Fibroblast of mammary gland (primary cell): Measurements from ENCODE around the gene SRGAP1.
"Not testable (repeated sequence)": the region's sequence is repeated elsewhere in the genome, so short reads cannot be mapped to it uniquely, and the experiment has no call there.

Experiments
- DNase-seq: peaks from one replicate; pipeline ENCODE4 v3.0.0-alpha.2; 2010; ENCODE audit warnings: low read depth
- H3K4me3 ChIP-seq: 2 replicates; pipeline ENCODE4 v1.5.1; 2011; ENCODE audit warnings: low read depth, mild to moderate bottlenecking, low read length, moderate library complexity; ENCODE audit not compliant: control insufficient read depth
- TF ChIP-seq, protein P1 (sequence below): conservative IDR thresholded peaks from 2 replicates; pipeline ENCODE4 v1.5.1; 2011; ENCODE audit warnings: low read depth, low read length, inconsistent platforms; ENCODE audit not compliant: control insufficient read depth, insufficient read depth

SRGAP1 gene

GRCh38 chr12:64025174-64025958 lies 180.9 kb downstream of the SRGAP1 start:
- DNase-seq: no peak
- H3K4me3 ChIP-seq: no peak overlapping the region
- TF ChIP-seq, protein P1, sequence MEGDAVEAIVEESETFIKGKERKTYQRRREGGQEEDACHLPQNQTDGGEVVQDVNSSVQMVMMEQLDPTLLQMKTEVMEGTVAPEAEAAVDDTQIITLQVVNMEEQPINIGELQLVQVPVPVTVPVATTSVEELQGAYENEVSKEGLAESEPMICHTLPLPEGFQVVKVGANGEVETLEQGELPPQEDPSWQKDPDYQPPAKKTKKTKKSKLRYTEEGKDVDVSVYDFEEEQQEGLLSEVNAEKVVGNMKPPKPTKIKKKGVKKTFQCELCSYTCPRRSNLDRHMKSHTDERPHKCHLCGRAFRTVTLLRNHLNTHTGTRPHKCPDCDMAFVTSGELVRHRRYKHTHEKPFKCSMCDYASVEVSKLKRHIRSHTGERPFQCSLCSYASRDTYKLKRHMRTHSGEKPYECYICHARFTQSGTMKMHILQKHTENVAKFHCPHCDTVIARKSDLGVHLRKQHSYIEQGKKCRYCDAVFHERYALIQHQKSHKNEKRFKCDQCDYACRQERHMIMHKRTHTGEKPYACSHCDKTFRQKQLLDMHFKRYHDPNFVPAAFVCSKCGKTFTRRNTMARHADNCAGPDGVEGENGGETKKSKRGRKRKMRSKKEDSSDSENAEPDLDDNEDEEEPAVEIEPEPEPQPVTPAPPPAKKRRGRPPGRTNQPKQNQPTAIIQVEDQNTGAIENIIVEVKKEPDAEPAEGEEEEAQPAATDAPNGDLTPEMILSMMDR: no peak

GRCh38 chr12:64027311-64027710 lies 182.8 kb downstream of the SRGAP1 start:
- TF ChIP-seq, protein P1: no peak
- DNase-seq: no peak
- H3K4me3 ChIP-seq: no peak overlapping the region

GRCh38 chr12:64028541-64028940 lies 184.0 kb downstream of the SRGAP1 start:
- DNase-seq: peak; percentile 72
- TF ChIP-seq, protein P1: no peak
- no peak overlapping the region for H3K4me3 ChIP-seq

- H3K4me3 ChIP-seq: no peak overlapping the region
- DNase-seq: peak; percentile 42
- TF ChIP-seq, protein P1: no peak
Measured at GRCh38 chr12:64029013-64029857, 184.7 kb downstream of the SRGAP1 start.

GRCh38 chr12:64030155-64030554 lies 185.7 kb downstream of the SRGAP1 start:
- no peak overlapping the region for H3K4me3 ChIP-seq
- DNase-seq: peak; percentile 35
- TF ChIP-seq, protein P1: no peak

- DNase-seq: not testable (repeated sequence)
Measured at GRCh38 chr12:64034056-64034455, 189.6 kb downstream of the SRGAP1 start.

GRCh38 chr12:64034901-64035576 lies 190.5 kb downstream of the SRGAP1 start:
- no peak overlapping the region for H3K4me3 ChIP-seq
- no peak for DNase-seq
- TF ChIP-seq, protein P1: no peak

More at GRCh38 chr12:64034056-64034455, 189.6 kb downstream of the SRGAP1 start:
- not testable (repeated sequence) for H3K4me3 ChIP-seq
